Stimulated activated CD4-positive, alpha-beta T cell treated with anti-CD3 and anti-CD28 coated beads, Interleukin-2, amount 100 ng/mL, for 24 hours (primary cell): ENCODE measurements around the gene PKP3.
"Not testable (repeated sequence)": the region's sequence is repeated elsewhere in the genome, so short reads cannot be mapped to it uniquely, and the experiment has no call there.

Experiments used
- DNase-seq, 2 donors: peaks; one replicate each; pipeline ENCODE4 v3.0.0-alpha.2; 2020

The PKP3 gene

GRCh38 chr11:396511-396947 lies 2.5 kb downstream of the PKP3 start:
- no peak for DNase-seq

GRCh38 chr11:396948-397548 lies 3.0 kb downstream of the PKP3 start:
- DNase-seq = no peak

- DNase-seq = no peak
These were observed 4.8 kb downstream of the PKP3 start for GRCh38 chr11:398826-399225.

GRCh38 chr11:399731-400211 lies 5.8 kb downstream of the PKP3 start:
- DNase-seq = no peak

GRCh38 chr11:400241-400689 lies 6.3 kb downstream of the PKP3 start:
- DNase-seq = no peak

GRCh38 chr11:401196-401595 lies 7.2 kb downstream of the PKP3 start:
- DNase-seq = not testable (repeated sequence)

GRCh38 chr11:403021-403760 lies 9.2 kb downstream of the PKP3 start:
- DNase-seq = no peak

GRCh38 chr11:403761-404431 lies 9.9 kb downstream of the PKP3 start:
- no peak for DNase-seq

GRCh38 chr11:404551-405264 lies 10.7 kb downstream of the PKP3 start:
- no peak for DNase-seq

GRCh38 chr11:405323-405953 lies 11.4 kb downstream of the PKP3 start:
- no peak for DNase-seq

- no peak for DNase-seq
These were observed 12.2 kb downstream of the PKP3 start for GRCh38 chr11:405954-406795.

- DNase-seq = peak; percentile 86 to 90
These were observed 13.0 kb downstream of the PKP3 start for GRCh38 chr11:406796-407650.

GRCh38 chr11:407651-408123 lies 13.7 kb downstream of the PKP3 start:
- DNase-seq = no peak

GRCh38 chr11:408154-409007 lies 14.4 kb downstream of the PKP3 start:
- DNase-seq = no peak

- no peak for DNase-seq
These were observed 15.1 kb downstream of the PKP3 start for GRCh38 chr11:409008-409599.

- no peak for DNase-seq
These were observed 15.8 kb downstream of the PKP3 start for GRCh38 chr11:409600-410483.

GRCh38 chr11:410711-411110 lies 16.7 kb downstream of the PKP3 start:
- not testable (repeated sequence) for DNase-seq

- not testable (repeated sequence) for DNase-seq
These were observed 17.5 kb downstream of the PKP3 start for GRCh38 chr11:411520-411919.
